Karpas-422 (cell line): ENCODE data around the gene MOBP. TPM values are rescaled to one million over a fixed set of nuclear protein-coding genes. Genes with fewer than 3 reads are reported as not detected.
A peak's percentile ranks its signal among the peaks of the same experiment; 100 is the strongest.
"Not testable (repeated sequence)": the region's sequence is repeated elsewhere in the genome, so short reads cannot be mapped to it uniquely, and the experiment has no call there.

Experiments
- DNase-seq: peaks from one replicate; pipeline ENCODE4 v3.0.0-alpha.2; 2015
- H2AFZ ChIP-seq: fragments of 200-600 bp; sonication (generic); 2 replicates; pipeline ENCODE4 v1.6.1; 2014; ENCODE audit warnings: antibody characterized with exemption, low read length, mixed read lengths
- H3K27ac ChIP-seq: fragments of 200-600 bp; sonication (generic); 2 replicates; pipeline ENCODE4 v1.5.1; 2014; ENCODE audit warnings: mild to moderate bottlenecking, low read length, moderate library complexity
- H3K27me3 ChIP-seq: fragments of 200-600 bp; sonication (generic); 2 replicates; pipeline ENCODE4 v1.6.1; 2014; ENCODE audit warnings: low read length, mixed read lengths
- H3K36me3 ChIP-seq: fragments of 200-600 bp; sonication (generic); 2 replicates; pipeline ENCODE4 v1.6.1; 2014; ENCODE audit warnings: low read length, mixed read lengths; ENCODE audit not compliant: insufficient read depth
- H3K4me1 ChIP-seq: fragments of 200-600 bp; sonication (generic); 2 replicates; pipeline ENCODE4 v1.6.1; 2014; ENCODE audit warnings: mild to moderate bottlenecking, low read length, mixed read lengths
- H3K4me2 ChIP-seq: fragments of 200-600 bp; sonication (generic); 2 replicates; pipeline ENCODE4 v1.6.1; 2014; ENCODE audit warnings: low read length, low read depth, mild to moderate bottlenecking; ENCODE audit not compliant: poor library complexity, severe bottlenecking
- H3K4me3 ChIP-seq: fragments of 200-600 bp; sonication (generic); 2 replicates; pipeline ENCODE4 v1.5.1; 2014; ENCODE audit warnings: mild to moderate bottlenecking, antibody characterized with exemption, low read length, mixed read lengths
- H3K79me2 ChIP-seq: fragments of 200-600 bp; sonication (generic); 2 replicates; pipeline ENCODE4 v1.6.1; 2014; ENCODE audit warnings: mild to moderate bottlenecking, low read length, mixed read lengths
- H3K9ac ChIP-seq: fragments of 200-600 bp; sonication (generic); 2 replicates; pipeline ENCODE4 v1.6.0; 2014; ENCODE audit warnings: low read length
- H3K9me2 ChIP-seq: fragments of 200-600 bp; sonication (generic), shearing (Covaris generic); replicated peaks from 2 replicates; pipeline ENCODE4 v1.6.0; 2014; ENCODE audit warnings: mild to moderate bottlenecking, low read length, moderate library complexity; ENCODE audit not compliant: insufficient read depth
- H3K9me3 ChIP-seq: fragments of 300-700, 200-600 bp; sonication (generic); 2 replicates; pipeline ENCODE4 v1.6.1; 2014; ENCODE audit warnings: low read length, mixed read lengths
- H4K20me1 ChIP-seq: fragments of 200-600 bp; sonication (generic); 2 replicates; pipeline ENCODE4 v1.6.1; 2014; ENCODE audit warnings: mild to moderate bottlenecking, antibody characterized with exemption, low read length, low read depth; ENCODE audit not compliant: insufficient read depth
- total RNA-seq: library from RNA; depleted of rRNA; stranded (reverse); fragments of >200 nt; shearing (Covaris generic); gene quantifications from 2 replicates; pipeline ENCODE4 v1.2.3, GENCODE V29; 2014; ENCODE audit warnings: low replicate concordance; rRNA removed

Gene MOBP, protein sequence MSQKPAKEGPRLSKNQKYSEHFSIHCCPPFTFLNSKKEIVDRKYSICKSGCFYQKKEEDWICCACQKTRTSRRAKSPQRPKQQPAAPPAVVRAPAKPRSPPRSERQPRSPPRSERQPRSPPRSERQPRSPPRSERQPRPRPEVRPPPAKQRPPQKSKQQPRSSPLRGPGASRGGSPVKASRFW
- total RNA-seq = not detected in 2 replicates

DNA sequence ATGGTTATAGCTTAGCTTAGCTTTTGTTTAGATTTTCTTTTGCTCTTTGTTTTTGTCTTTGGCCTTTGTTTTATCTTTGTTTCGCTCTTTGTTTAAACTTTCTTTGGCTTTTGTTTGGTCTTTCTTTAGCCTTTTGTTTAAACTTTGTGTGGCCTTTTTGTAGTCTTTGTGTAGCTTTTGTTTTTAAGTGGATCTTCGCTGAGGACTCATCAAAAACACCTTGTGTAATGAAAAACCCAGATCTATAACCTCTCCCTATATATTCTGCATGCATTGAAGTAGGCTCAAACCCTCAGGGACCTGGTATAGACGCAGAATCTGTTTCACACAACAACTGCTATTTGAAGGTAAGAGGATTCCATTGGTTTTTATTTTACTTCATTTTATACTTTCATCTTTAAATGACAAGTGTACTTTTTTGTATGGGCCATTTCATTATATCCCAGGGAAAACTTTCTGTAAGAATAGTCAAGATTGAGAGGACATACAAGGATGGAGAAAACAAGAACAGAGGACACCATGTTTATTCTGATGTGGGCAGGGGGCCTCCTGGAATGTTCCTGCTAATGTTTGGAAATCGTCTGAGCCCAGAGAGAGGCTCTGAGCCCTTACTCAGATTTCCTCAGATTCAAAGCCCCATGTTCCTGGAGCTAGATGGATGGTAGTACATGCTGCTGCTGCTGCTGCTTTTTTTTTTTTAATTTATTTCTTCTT, at the start of gene MOBP:
Gene MOBP (plus strand): TSS at position 287 of the 714 bp plus-strand sequence. CDS start 34,390 bp downstream, outside the sequence.
- Histone ChIP-seq H3K4me3 (no peak within 1 kb of the TSS), H3K36me3 (no peaks in the 10 kb centered on the region), H3K27ac (no peak within 1 kb of the TSS), H3K4me2 (no peak within 1 kb of the TSS), H3K4me1 (no peaks in the 10 kb centered on the region), H2AFZ (no peak within 1 kb of the TSS), H3K27me3 (no peaks in the 10 kb centered on the region), H4K20me1 (no peaks in the 10 kb centered on the region), H3K9me2 (no peaks in the 10 kb centered on the region), H3K9me3 (no peaks in the 10 kb centered on the region), H3K9ac (no peak within 1 kb of the TSS), H3K79me2 (no peaks in the 10 kb centered on the region)
- DNase-seq = no peak

- H3K4me2 ChIP-seq = peak overlapping the region; percentile 63
- H3K9me2 ChIP-seq, H3K27me3 ChIP-seq, DNase-seq, H3K79me2 ChIP-seq, H3K9me3 ChIP-seq, H3K27ac ChIP-seq, H4K20me1 ChIP-seq, H3K36me3 ChIP-seq: not testable (repeated sequence)
- H3K4me1 ChIP-seq = peaks cover 20% of the 10 kb centered on the region
- peak overlapping the region; percentile 29; the same call in 1 of the 2 replicates for H3K4me3 ChIP-seq
- H2AFZ ChIP-seq = 0 out of 2 replicates have a peak overlapping the region, but pooled peaks have one; percentile 2
- peak overlapping the region; percentile 16; the same call in 1 of the 2 replicates for H3K9ac ChIP-seq
Observed at GRCh38 chr3:39418556-39419225, 48.8 kb upstream of the MOBP start.

DNA sequence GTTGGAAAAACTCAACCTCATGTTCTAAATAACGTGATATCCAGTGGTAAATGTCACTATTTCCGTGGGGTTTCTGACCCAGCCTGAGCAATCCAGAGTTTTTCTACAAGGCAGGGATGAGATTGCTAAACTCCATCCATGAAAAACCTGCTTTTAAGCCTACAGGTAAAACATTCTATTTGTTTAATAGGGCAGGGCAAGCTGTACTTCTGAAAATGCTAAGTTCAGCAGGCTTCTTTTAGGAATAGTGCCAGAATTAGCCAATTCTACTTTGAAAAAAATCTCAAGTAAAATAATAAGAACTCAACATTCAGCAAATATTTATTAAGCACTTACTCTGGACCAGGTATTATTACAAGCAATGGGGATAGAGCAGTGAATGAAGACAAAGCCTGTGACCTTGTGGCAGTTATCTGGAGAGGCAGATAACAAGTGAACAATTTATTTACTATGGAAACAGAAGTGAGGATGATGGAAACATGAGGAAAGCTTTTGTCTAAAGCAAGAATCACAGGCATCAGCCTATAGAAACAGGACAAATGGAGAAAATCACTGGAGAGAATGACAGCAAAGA, 47.7 kb upstream of the MOBP start:
- Histone ChIP-seq H3K9me2 (no peaks in the 10 kb centered on the region), H3K4me1 (peaks cover 20% of the 10 kb centered on the region), H3K36me3 (no peaks in the 10 kb centered on the region), H3K9ac (no peak overlapping the region), H2AFZ (no peak overlapping the region), H3K4me2 (no peak overlapping the region), H3K79me2 (no peaks in the 10 kb centered on the region), H3K27me3 (no peaks in the 10 kb centered on the region), H3K9me3 (no peaks in the 10 kb centered on the region), H3K4me3 (no peak overlapping the region), H4K20me1 (no peaks in the 10 kb centered on the region), H3K27ac (no peak overlapping the region)
- no peak for DNase-seq

DNA sequence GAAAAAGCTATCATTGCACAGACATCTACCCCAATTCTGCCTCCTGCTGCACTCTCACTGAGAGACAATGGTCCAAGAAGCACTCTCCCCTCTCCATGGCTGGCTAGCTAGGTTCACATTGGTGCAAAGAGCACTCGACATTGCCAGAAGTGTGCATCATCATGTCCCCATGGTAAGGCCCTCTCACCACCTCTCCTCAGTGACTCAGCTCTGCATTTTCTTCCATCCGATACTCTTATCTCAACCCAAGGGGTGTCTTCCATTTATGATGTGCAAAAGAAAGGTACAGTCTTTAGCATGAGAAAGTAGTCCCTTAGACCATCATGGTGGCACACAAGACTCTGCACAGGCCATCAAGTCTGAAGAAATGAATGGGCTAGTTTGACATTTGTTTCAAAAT, 46.9 kb upstream of the MOBP start:
- Histone ChIP-seq H3K4me1 (peaks cover 20% of the 10 kb centered on the region), H3K9me2 (no peaks in the 10 kb centered on the region), H3K79me2 (no peaks in the 10 kb centered on the region), H3K27ac (no peak overlapping the region), H3K4me3 (no peak overlapping the region), H3K9ac (no peak overlapping the region), H3K9me3 (no peaks in the 10 kb centered on the region), H3K36me3 (no peaks in the 10 kb centered on the region), H3K27me3 (no peaks in the 10 kb centered on the region), H4K20me1 (no peaks in the 10 kb centered on the region), H3K4me2 (no peak overlapping the region), H2AFZ (no peak overlapping the region)
- DNase-seq = no peak

DNA sequence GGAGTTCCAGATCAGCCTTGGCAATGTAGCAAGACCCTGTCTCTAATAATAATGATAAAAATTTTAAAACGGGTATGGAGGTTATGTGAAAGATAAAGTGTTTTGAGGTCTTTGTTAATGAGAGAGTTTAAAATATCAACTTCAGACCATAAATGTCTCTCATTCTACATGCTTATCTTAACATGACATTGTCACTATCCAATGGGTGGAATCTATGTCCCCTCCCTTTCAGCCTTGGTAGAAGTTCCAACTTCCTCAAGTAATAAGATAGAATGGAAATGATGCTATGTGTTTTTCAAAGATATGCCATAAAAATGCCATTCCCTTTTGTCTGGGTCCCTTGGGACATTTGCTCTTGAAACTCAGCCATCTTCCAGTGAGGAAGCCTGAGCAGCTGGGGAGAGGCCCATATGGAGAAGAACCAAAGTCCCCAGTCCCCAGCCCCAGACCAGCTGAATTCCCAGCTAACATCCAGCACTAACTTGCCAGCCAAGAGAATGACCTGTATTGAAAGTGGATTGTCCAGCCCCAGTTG, 44.0 kb upstream of the MOBP start:
- no peaks in the 10 kb centered on the region for H4K20me1 ChIP-seq
- H3K4me3 ChIP-seq = no peak overlapping the region
- no peaks in the 10 kb centered on the region for H3K9me2 ChIP-seq
- H3K9ac ChIP-seq = no peak overlapping the region
- no peaks in the 10 kb centered on the region for H3K27me3 ChIP-seq
- H3K36me3 ChIP-seq = no peaks in the 10 kb centered on the region
- H3K27ac ChIP-seq = no peak overlapping the region
- no peak overlapping the region for H2AFZ ChIP-seq
- DNase-seq = no peak
- no peaks in the 10 kb centered on the region for H3K79me2 ChIP-seq
- peaks cover 9% of the 10 kb centered on the region for H3K4me1 ChIP-seq
- no peaks in the 10 kb centered on the region for H3K9me3 ChIP-seq
- H3K4me2 ChIP-seq = no peak overlapping the region

- no peaks in the 10 kb centered on the region for H3K36me3 ChIP-seq
- DNase-seq = no peak
- H3K27me3 ChIP-seq = no peaks in the 10 kb centered on the region
- H4K20me1 ChIP-seq = no peaks in the 10 kb centered on the region
- no peak overlapping the region for H2AFZ ChIP-seq
- H3K4me2 ChIP-seq = no peak overlapping the region
- no peaks in the 10 kb centered on the region for H3K9me3 ChIP-seq
- no peaks in the 10 kb centered on the region for H3K9me2 ChIP-seq
- no peak overlapping the region for H3K27ac ChIP-seq
- H3K4me1 ChIP-seq = no peaks in the 10 kb centered on the region
- H3K79me2 ChIP-seq = no peaks in the 10 kb centered on the region
- no peak overlapping the region for H3K9ac ChIP-seq
- no peak overlapping the region for H3K4me3 ChIP-seq
Observed at GRCh38 chr3:39426312-39426711, 41.2 kb upstream of the MOBP start.

DNA sequence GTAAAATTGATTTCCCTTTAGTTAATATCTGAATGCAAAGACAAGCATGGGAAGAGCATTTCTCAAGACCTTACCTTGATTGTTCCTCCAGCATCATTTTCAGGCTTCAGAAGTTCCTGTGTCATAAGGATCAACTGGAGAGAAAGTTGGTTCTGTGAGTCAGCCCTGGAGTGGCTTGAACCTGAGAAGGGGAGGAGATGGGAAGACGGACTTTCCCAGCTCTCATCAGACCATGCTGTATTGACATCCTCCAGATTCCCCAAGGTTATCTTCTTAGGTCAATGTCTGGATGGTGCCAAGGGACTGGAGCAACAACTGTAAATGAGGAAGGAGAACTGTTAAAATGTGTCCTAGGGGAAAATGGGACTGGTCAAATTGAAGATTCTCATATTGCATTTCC, 40.0 kb upstream of the MOBP start:
- H3K4me2 ChIP-seq = no peak overlapping the region
- no peaks in the 10 kb centered on the region for H4K20me1 ChIP-seq
- no peak overlapping the region for H3K4me3 ChIP-seq

DNA sequence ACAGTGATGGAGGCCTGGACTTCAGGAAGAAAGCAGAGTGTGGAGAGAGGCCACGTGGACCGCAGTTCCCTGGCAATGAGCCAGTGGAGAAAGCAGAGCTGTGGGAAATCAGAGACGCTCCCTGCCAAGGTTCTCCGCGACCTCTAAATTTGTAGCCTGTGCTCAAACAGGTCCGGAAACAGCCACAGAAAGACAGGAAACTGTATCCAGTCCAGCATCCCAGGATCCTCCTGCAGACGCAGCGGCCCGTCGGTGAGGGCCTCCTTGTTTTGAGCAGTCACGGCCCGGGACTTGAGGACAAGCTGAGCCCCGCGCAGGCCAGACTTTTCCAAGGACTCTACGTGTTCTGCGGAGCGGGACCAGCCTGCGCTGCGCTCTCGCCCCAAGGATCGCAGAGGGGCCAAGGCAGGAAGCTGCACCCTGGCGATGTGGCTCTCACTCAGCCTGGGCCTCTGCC, 38.7 kb upstream of the MOBP start:
- Histone ChIP-seq H3K4me2 (no peak overlapping the region), H2AFZ (no peak overlapping the region), H3K9ac (no peak overlapping the region), H3K9me2 (no peaks in the 10 kb centered on the region), H3K36me3 (no peaks in the 10 kb centered on the region), H3K27ac (no peak overlapping the region), H3K27me3 (no peaks in the 10 kb centered on the region), H4K20me1 (no peaks in the 10 kb centered on the region), H3K4me1 (no peaks in the 10 kb centered on the region), H3K9me3 (no peaks in the 10 kb centered on the region), H3K4me3 (no peak overlapping the region), H3K79me2 (no peaks in the 10 kb centered on the region)
- DNase-seq = no peak

More for the DNA sequence above, 40.0 kb upstream of the MOBP start:
- DNase-seq = no peak
- no peaks in the 10 kb centered on the region for H3K9me3 ChIP-seq
- no peak overlapping the region for H2AFZ ChIP-seq
- no peaks in the 10 kb centered on the region for H3K9me2 ChIP-seq
- no peaks in the 10 kb centered on the region for H3K36me3 ChIP-seq
- no peak overlapping the region for H3K9ac ChIP-seq
- H3K79me2 ChIP-seq = no peaks in the 10 kb centered on the region
- no peaks in the 10 kb centered on the region for H3K4me1 ChIP-seq
- H3K27me3 ChIP-seq = no peaks in the 10 kb centered on the region
- no peak overlapping the region for H3K27ac ChIP-seq
